Heart left ventricle (tissue), 16 donors: ENCODE data around the gene TAF10. TPM values are rescaled to one million over a fixed set of nuclear protein-coding genes. Genes with fewer than 3 reads are reported as not detected.

Experiments
- ATAC-seq, 4 donors: fragments of 200-7000 bp; cut with Tn5 transposase; one replicate each; pipeline ENCODE4 v1.9.1; 2020 to 2022; ENCODE audit warnings: moderate library complexity in 4 of 4, mild to moderate bottlenecking in 3 of 4, moderate number of reproducible peaks in 1 of 4
- DNase-seq, 5 donors: peaks; one replicate each; pipeline ENCODE4 v3.0.0-alpha.2; 2020
- H3K27ac ChIP-seq, 12 donors: fragments of 200-600 bp; sonication (generic) in 4 of 12; one replicate each; pipeline versions ENCODE4 v1.5.0 to v1.8.0; 2016 to 2022; ENCODE audit warnings: mild to moderate bottlenecking in 2 of 12
- H3K27me3 ChIP-seq, 9 donors: fragments of 200-600 bp; sonication (generic) in 2 of 9; one replicate each; pipeline versions ENCODE4 v1.5.1 to v1.8.0; 2016 to 2022; ENCODE audit warnings: mild to moderate bottlenecking in 3 of 9
- H3K36me3 ChIP-seq, 9 donors: fragments of 200-600 bp; sonication (generic) in 2 of 9; one replicate each; pipeline versions ENCODE4 v1.5.0 to v1.8.0; 2018 to 2022; ENCODE audit warnings: mild to moderate bottlenecking in 2 of 9
- H3K4me1 ChIP-seq, 12 donors: fragments of 200-600 bp; sonication (generic) in 4 of 12; one replicate each; pipeline versions ENCODE4 v1.5.0 to v1.8.0; 2016 to 2022; ENCODE audit warnings: mild to moderate bottlenecking in 3 of 12
- H3K4me3 ChIP-seq, 12 donors: fragments of 200-600 bp; sonication (generic) in 4 of 12; one replicate each; pipeline versions ENCODE4 v1.5.0 to v1.8.0; 2017 to 2022; ENCODE audit warnings: mild to moderate bottlenecking in 9 of 12, moderate library complexity in 4 of 12
- H3K9me3 ChIP-seq, 12 donors: fragments of 200-600 bp; sonication (generic) in 4 of 12; one replicate each; pipeline versions ENCODE4 v1.5.0 to v1.8.0; 2016 to 2022; ENCODE audit warnings: mild to moderate bottlenecking in 1 of 12
- CTCF ChIP-seq, 12 donors: fragments of 200-600 bp; sonication (generic) in 4 of 12; IDR thresholded peaks; one replicate each; pipeline versions ENCODE4 v1.5.0 to v1.8.0; 2018 to 2022; ENCODE audit warnings: antibody characterized with exemption in 12 of 12, mild to moderate bottlenecking in 5 of 12
- POLR2A ChIP-seq, 2 donors: fragments of 450-650 bp; IDR thresholded peaks; one replicate each; pipeline ENCODE4 v1.6.1; 2017; ENCODE audit warnings: antibody characterized with exemption in 2 of 2, mild to moderate bottlenecking in 2 of 2, moderate library complexity in 2 of 2
- WGBS, 4 donors: extraction: QIAGEN DNeasy Blood & Tissue Kit in 2 of 4; methylation state at CpG; one replicate each; pipeline versions ENCODE4 v1.1.5 to v1.1.7; 2013 to 2018; 5-methylcytosine and 5-hydroxymethylcytosine counted together
- intact Hi-C, 10 donors: fragments of 100-400 bp; cut with DNase I; formaldehyde crosslinking; loops; one replicate each; pipeline versions ENCODE4 v1.11.1 to v1.14.2; 2022
- polyA plus RNA-seq, 2 donors: library from polyadenylated mRNA; stranded (reverse); fragments of 200-250 nt; gene quantifications; one replicate each; pipeline ENCODE4 v1.2.3, GENCODE V29; 2013
- total RNA-seq, 9 donors: library from RNA; depleted of rRNA in 2 of 9; stranded (reverse); fragments of >200 nt in 2 of 9; fragmentation: NEBNext Ultra II Directional in 3 of 9; extraction: Animal tissue kit (Norgen Biotek cat#: 25700) in 3 of 9; gene quantifications; one replicate each; pipeline versions ENCODE4 v1.1.0 to v1.2.4, GENCODE V29; 2016 to 2023
- donor health status: ischemic (EF 13 %, LVEDD 7.1; RV severe dilation, severe dysfunction).
- donor health status: healthy with polysubstance abuse.
- donor health status: DM: no; HTN: yes; CAD: no.
- donor health status: DM: no; HTN: no; CAD: no.
- donor health status: ischemic (EF 25% LVEDD 6.9; RV normal size, moderate dysfunction).
- donor health status: ischemic (EF 25% LVEDD 5.7; RV mildly dilated, moderate dysfunction).
- donor health status: healthy.
- donor health status: DM: yes; HTN: yes; CAD: no.
- donor health status: ischemic (EF 35%, LVEDD 5.7; RV mildly dilated, moderate dysfunction).
- donor health status: nonischemic (EF 11% LVEDD 7.7; RV severe dilation, severe dysfunction).
- donor health status: DM: yes; HTN: yes; CAD: no.
- donor health status: PGD.
- donor health status: ischemic (EF 29% LVEDD 5.4; RV normal size, mild dysfunction).
- donor health status: nonischemic (EF 23%, LVEDD 6.1; RV moderate dilation, normal function).

Gene TAF10
- total and polyA plus RNA-seq, 11 donors: 42.3 to 155 (median 99.0) TPM

- Histone ChIP-seq H3K4me1 (peaks cover 0 to 42% (median 14%) of the 10 kb centered on the region in 12 donors), H3K36me3 (no peaks in the 10 kb centered on the region), H3K4me3 (no peak overlapping the region), H3K27ac (no peak overlapping the region), H3K27me3 (peaks cover 0 to 5% (median 0%) of the 10 kb centered on the region in 9 donors), H3K9me3 (no peaks in the 10 kb centered on the region)
- TF ChIP-seq CTCF (IDR thresholded peaks at IDR 0.05) (no peak), POLR2A (IDR thresholded peaks at IDR 0.05) (no peak)
- intact Hi-C loops: loop anchor here in 1 of 10 donors (5.0 kb wide), 1 partner anchor 45 kb away; the partner anchor contains the start of gene TAF10
- ATAC-seq (no peak), DNase-seq (no peak)
- 65 to 89% (median 86%) methylated on average over 1 of the region's 1 CpG for WGBS, 4 donors
These were observed 45.3 kb upstream of the TAF10 start for GRCh38 chr11:6657346-6657745.

- Histone ChIP-seq H3K27ac (peak overlapping the region in 4 of 12 donors; percentile 83 to 93 (median 86)), H3K27me3 (peaks cover 0 to 5% (median 0%) of the 10 kb centered on the region in 9 donors), H3K4me3 (no peak overlapping the region), H3K9me3 (no peaks in the 10 kb centered on the region), H3K36me3 (no peaks in the 10 kb centered on the region), H3K4me1 (peaks cover 0 to 43% (median 14%) of the 10 kb centered on the region in 12 donors)
- intact Hi-C loops: loop anchor here in 1 of 10 donors (5.0 kb wide), 1 partner anchor 45 kb away; the partner anchor contains the start of gene TAF10
- 72 to 85% (median 82%) methylated on average over 5 of the region's 5 CpGs for WGBS, 4 donors
- ATAC-seq (no peak), DNase-seq (no peak)
- no peak for TF ChIP-seq POLR2A (IDR thresholded peaks at IDR 0.05)
These were observed 44.9 kb upstream of the TAF10 start for GRCh38 chr11:6656936-6657335.

GRCh38 chr11:6656584-6656915 lies 44.5 kb upstream of the TAF10 start:
- Histone ChIP-seq H3K4me1 (peaks cover 0 to 43% (median 16%) of the 10 kb centered on the region in 12 donors), H3K9me3 (no peaks in the 10 kb centered on the region), H3K27ac (peak overlapping the region in 9 of 12 donors; percentile 51 to 93 (median 85)), H3K27me3 (peaks cover 0 to 6% (median 0%) of the 10 kb centered on the region in 9 donors), H3K36me3 (no peaks in the 10 kb centered on the region), H3K4me3 (peak overlapping the region in 8 of 12 donors; percentile 48 to 68 (median 58))
- WGBS, 4 donors: 71 to 82% (median 77%) methylated on average over 4 of the region's 4 CpGs
- no peak for TF ChIP-seq POLR2A (IDR thresholded peaks at IDR 0.05)
- no peak for TF ChIP-seq CTCF (IDR thresholded peaks at IDR 0.05)
- intact Hi-C loops: loop anchor here in 1 of 10 donors (5.0 kb wide), 1 partner anchor 44 kb away; the partner anchor contains the start of gene TAF10
- ATAC-seq (no peak), DNase-seq (no peak)

- TF ChIP-seq CTCF (IDR thresholded peaks at IDR 0.05) (no peak), POLR2A (IDR thresholded peaks at IDR 0.05) (no peak)
- no peaks in the 10 kb centered on the region for H3K36me3 ChIP-seq
- H3K27ac ChIP-seq: peak within 1 kb of the TSS; percentile 1 to 93 (median 81)
- DNase-seq: peak; percentile 51 to 75 (median 64)
- intact Hi-C loops: loop anchor here in 1 of 10 donors (5.0 kb wide), 1 partner anchor 44 kb away; the partner anchor contains the start of gene TAF10
- peak within 1 kb of the TSS; percentile 20 to 68 (median 55) for H3K4me3 ChIP-seq
- ATAC-seq: peak in 3 of 4 donors; percentile 66 to 71 (median 68)
- WGBS, 4 donors: 13 to 22% (median 16%) methylated on average over 23 to 38 of the region's 56 CpGs
- H3K9me3 ChIP-seq: no peaks in the 10 kb centered on the region
- peaks cover 0 to 47% (median 18%) of the 10 kb centered on the region in 12 donors for H3K4me1 ChIP-seq
- peaks cover 0 to 8% (median 0%) of the 10 kb centered on the region in 9 donors for H3K27me3 ChIP-seq
These were observed 44.0 kb upstream of the TAF10 start, which contains the start of gene DCHS1 for GRCh38 chr11:6655790-6656583. Gene DCHS1 (minus strand): TSS chr11:6655809. CDS start chr11:6641613, 14,196 bp downstream.
